Fibroblast of lung (primary cell): ENCODE results near the gene PRKCQ. TPM values are rescaled to one million over a fixed set of nuclear protein-coding genes. Genes with fewer than 3 reads are reported as not detected.

ENCODE experiments used
- DNase-seq, 2 donors: peaks; one replicate each; pipeline versions ENCODE4 v3.0.0 to v3.0.0-alpha.2; 2010; ENCODE audit warnings: low read depth in 2 of 2
- H2AFZ ChIP-seq: 2 replicates; pipeline ENCODE4 v1.5.1; 2012; ENCODE audit warnings: low read length, control low read depth, inconsistent platforms
- H3K27ac ChIP-seq: 2 replicates; pipeline ENCODE4 v1.5.1; 2011; ENCODE audit warnings: low read length, control low read depth; ENCODE audit not compliant: insufficient read depth
- H3K27me3 ChIP-seq: 2 replicates; pipeline ENCODE4 v1.5.1; 2011; ENCODE audit warnings: mild to moderate bottlenecking, low read length; ENCODE audit not compliant: control insufficient read depth, insufficient read depth
- H3K36me3 ChIP-seq: 2 replicates; pipeline ENCODE4 v1.5.1; 2011; ENCODE audit warnings: low read length; ENCODE audit not compliant: control insufficient read depth, insufficient read depth
- H3K4me1 ChIP-seq: 2 replicates; pipeline ENCODE4 v1.5.1; 2011; ENCODE audit warnings: low read length; ENCODE audit not compliant: control insufficient read depth, insufficient read depth; ENCODE audit errors: extremely low read depth
- H3K4me2 ChIP-seq: 2 replicates; pipeline ENCODE4 v1.5.1; 2011; ENCODE audit warnings: low read length, control low read depth; ENCODE audit not compliant: insufficient read depth; ENCODE audit errors: extremely low read depth
- H3K4me3 ChIP-seq, 4 experiments: fragments of 200-600 bp in 1 of 4; sonication (generic) in 1 of 4; replicated peaks in 1 of 4; 2 replicates each; pipeline ENCODE4 v1.5.1; 2011 to 2016; ENCODE audit warnings: low read length in 4 of 4, low read depth in 3 of 4, mild to moderate bottlenecking in 3 of 4, control low read depth in 2 of 4, inconsistent platforms in 1 of 4, mixed read lengths in 1 of 4; ENCODE audit not compliant: insufficient read depth in 1 of 4; ENCODE audit errors: control extremely low read depth in 1 of 4
- H3K79me2 ChIP-seq: 2 replicates; pipeline ENCODE4 v1.5.1; 2012; ENCODE audit warnings: mild to moderate bottlenecking, low read length, inconsistent platforms; ENCODE audit not compliant: control insufficient read depth, insufficient read depth
- H3K9ac ChIP-seq: 2 replicates; pipeline ENCODE4 v1.5.1; 2011; ENCODE audit warnings: mild to moderate bottlenecking, low read length, control low read depth; ENCODE audit not compliant: insufficient read depth
- H3K9me3 ChIP-seq: 2 replicates; pipeline ENCODE4 v1.5.1; 2012; ENCODE audit warnings: low read depth, low read length; ENCODE audit not compliant: control insufficient read depth, insufficient read depth
- H4K20me1 ChIP-seq: 2 replicates; pipeline ENCODE4 v1.5.1; 2011; ENCODE audit warnings: low read length; ENCODE audit not compliant: control insufficient read depth, insufficient read depth; ENCODE audit errors: extremely low read depth
- CTCF ChIP-seq, 2 donors: IDR thresholded peaks in 1 of 2; conservative IDR thresholded peaks in 1 of 2; 1 replicate in 1 of 2; 2 replicates in 1 of 2; pipeline ENCODE4 v1.5.1; 2011 to 2012; ENCODE audit warnings: low read length in 2 of 2, control low read depth in 1 of 2, inconsistent platforms in 1 of 2, low read depth in 1 of 2, mild to moderate bottlenecking in 1 of 2
- EZH2 ChIP-seq: IDR thresholded peaks from 2 replicates; pipeline ENCODE4 v1.5.1; 2012; ENCODE audit warnings: low read length, control low read depth, mild to moderate bottlenecking; ENCODE audit errors: missing control alignments
- polyA plus RNA-seq, 2 donors: library from polyadenylated mRNA; depleted of rRNA in 1 of 2; stranded (reverse) in 1 of 2; unstranded in 1 of 2; fragments of >200 nt; gene quantifications; 2 replicates each; pipeline ENCODE4 v1.2.1, GENCODE V29; 2011 to 2012; ENCODE audit warnings: missing spikeins in 1 of 2
- total RNA-seq: library from RNA; depleted of rRNA; stranded (reverse); fragments of >200 nt; gene quantifications from 2 replicates; pipeline ENCODE4 v1.2.1, GENCODE V29; 2014

Gene PRKCQ
- total and polyA plus RNA-seq, 2 donors (not counting 1 experiment from before 2014, with no cell fraction given) = under 0.01 to 0.01 TPM

- TF ChIP-seq EZH2 (no peak), CTCF (conservative IDR thresholded peaks at IDR 0.05 in 1 of 2, IDR thresholded peaks at IDR 0.05 in 1 of 2; ENCODE audit: low read depth in 1 of 2, low read length in 2 of 2) (no peak)
- H3K4me3 ChIP-seq = no peak overlapping the region
- no peaks in the 10 kb centered on the region for H3K4me1 ChIP-seq
- no peaks in the 10 kb centered on the region for H3K9me3 ChIP-seq
- H4K20me1 ChIP-seq = no peaks in the 10 kb centered on the region
- H3K9ac ChIP-seq = no peak overlapping the region
- no peak overlapping the region for H2AFZ ChIP-seq
- H3K27me3 ChIP-seq = no peaks in the 10 kb centered on the region
- no peak for DNase-seq
- no peak overlapping the region for H3K4me2 ChIP-seq
- no peaks in the 10 kb centered on the region for H3K36me3 ChIP-seq
- no peaks in the 10 kb centered on the region for H3K79me2 ChIP-seq
- H3K27ac ChIP-seq = no peak overlapping the region
Measured at GRCh38 chr10:6469661-6470060, 110.4 kb downstream of the PRKCQ start.

GRCh38 chr10:6465854-6466601, 114.0 kb downstream of the PRKCQ start:
- no peak for DNase-seq
- no peak overlapping the region for H3K9ac ChIP-seq
- H3K36me3 ChIP-seq = no peaks in the 10 kb centered on the region
- no peaks in the 10 kb centered on the region for H3K27me3 ChIP-seq
- no peak overlapping the region for H3K4me2 ChIP-seq
- no peaks in the 10 kb centered on the region for H3K4me1 ChIP-seq
- no peaks in the 10 kb centered on the region for H4K20me1 ChIP-seq
- H2AFZ ChIP-seq = no peak overlapping the region
- H3K79me2 ChIP-seq = no peaks in the 10 kb centered on the region
- H3K4me3 ChIP-seq = no peak overlapping the region
- no peaks in the 10 kb centered on the region for H3K9me3 ChIP-seq
- no peak overlapping the region for H3K27ac ChIP-seq
- TF ChIP-seq CTCF (conservative IDR thresholded peaks at IDR 0.05 in 1 of 2, IDR thresholded peaks at IDR 0.05 in 1 of 2; ENCODE audit: low read depth in 1 of 2, low read length in 2 of 2) = no peak
- no peak for TF ChIP-seq EZH2

- TF ChIP-seq CTCF (conservative IDR thresholded peaks at IDR 0.05 in 1 of 2, IDR thresholded peaks at IDR 0.05 in 1 of 2; ENCODE audit: low read depth in 1 of 2, low read length in 2 of 2) (no peak), EZH2 (no peak)
- Histone ChIP-seq H3K9me3 (no peaks in the 10 kb centered on the region), H3K27ac (no peak overlapping the region), H3K4me2 (no peak overlapping the region), H2AFZ (no peak overlapping the region), H3K27me3 (no peaks in the 10 kb centered on the region), H3K4me1 (no peaks in the 10 kb centered on the region), H3K4me3 (no peak overlapping the region), H3K36me3 (no peaks in the 10 kb centered on the region), H3K9ac (no peak overlapping the region), H4K20me1 (no peaks in the 10 kb centered on the region), H3K79me2 (no peaks in the 10 kb centered on the region)
- no peak for DNase-seq
Measured at GRCh38 chr10:6465437-6465836, 114.6 kb downstream of the PRKCQ start.
